Pancreas (tissue), 10 donors: Measurements from ENCODE around the gene AUH. TPM values are rescaled to one million over a fixed set of nuclear protein-coding genes. Genes with fewer than 3 reads are reported as not detected.

Experiments used
- ATAC-seq, 4 donors: fragments of 200-7000 bp; cut with Tn5 transposase; one replicate each; pipeline versions ENCODE4 v1.8.0 to v1.9.1; 2020; ENCODE audit warnings: mild to moderate bottlenecking in 4 of 4, moderate library complexity in 4 of 4
- DNase-seq, 6 donors: peaks; one replicate each; pipeline ENCODE4 v3.0.0-alpha.2; 2020
- FAIRE-seq: peaks from 2 replicates; lab custom pipeline; 2012; peaks lifted over from hg19 to GRCh38; lab: Jason Lieb, UNC
- H3K27ac ChIP-seq, 4 donors: fragments of 200-600 bp; sonication (generic); 1 replicate in 3 of 4; 2 replicates in 1 of 4; pipeline versions ENCODE4 v1.5.0 to v1.8.0; 2020
- H3K27me3 ChIP-seq, 4 donors: fragments of 200-600 bp; one replicate each; pipeline ENCODE4 v1.8.0; 2021
- H3K36me3 ChIP-seq, 3 donors: fragments of 200-600 bp; sonication (generic) in 1 of 3; one replicate each; pipeline versions ENCODE4 v1.5.0 to v1.8.0; 2020 to 2021
- H3K4me1 ChIP-seq, 3 donors: fragments of 200-600 bp; one replicate each; pipeline ENCODE4 v1.8.0; 2021
- H3K4me3 ChIP-seq, 4 donors: fragments of 200-600 bp; sonication (generic) in 2 of 4; one replicate each; pipeline versions ENCODE4 v1.5.0 to v1.8.0; 2020 to 2021
- H3K9me3 ChIP-seq, 4 donors: fragments of 200-600 bp; one replicate each; pipeline ENCODE4 v1.8.0; 2021
- CTCF ChIP-seq, 4 donors: fragments of 200-600 bp; sonication (generic) in 3 of 4; IDR thresholded peaks; one replicate each; pipeline versions ENCODE4 v1.5.0 to v1.8.0; 2021; ENCODE audit warnings: antibody characterized with exemption in 4 of 4
- WGBS, 2 donors: extraction: QIAGEN DNeasy Blood & Tissue Kit; methylation state at CpG; one replicate each; pipeline ENCODE4 v1.1.7; 2013; 5-methylcytosine and 5-hydroxymethylcytosine counted together
- intact Hi-C, 3 donors: fragments of 100-400 bp; cut with DNase I; formaldehyde crosslinking; loops; one replicate each; pipeline versions ENCODE4 v1.11.1 to v1.14.2; 2022
- polyA plus RNA-seq, 2 donors: library from polyadenylated mRNA; stranded (reverse); fragments of 200-250 nt; gene quantifications; one replicate each; pipeline ENCODE4 v1.2.3, GENCODE V29; 2013
- total RNA-seq, 6 donors: library from RNA; stranded (reverse); fragmentation: NEBNext Ultra II Directional in 4 of 6; extraction: Animal tissue kit (Norgen Biotek cat#: 25700) in 4 of 6; gene quantifications; one replicate each; pipeline versions ENCODE4 v1.2.1 to v1.2.4, GENCODE V29; 2021 to 2023
- donor health status: healthy with polysubstance abuse.
- donor health status: DM: no; HTN: no; CAD: no; lungs with moderate emphysema.
- donor health status: DM: no; HTN: no; CAD: no.
- donor health status: control.
- donor health status: control.
- donor health status: Bipolar disorder and iron deficiency.
- donor health status: DM: yes; HTN: yes; CAD: no.
- donor health status: DM: no; HTN: no; CAD: no.
- donor health status: DM: no; HTN: no; CAD: no.
- donor health status: DM: yes; HTN: yes; CAD: no.

AUH gene
- total and polyA plus RNA-seq, 8 donors = 11.2 to 19.5 (median 14.7) TPM

- intact Hi-C loops = no loop called here
- no peaks in the 10 kb centered on the region for H3K4me1 ChIP-seq
- H3K36me3 ChIP-seq = no peaks in the 10 kb centered on the region
- no peak for FAIRE-seq
- no peak overlapping the region for H3K27ac ChIP-seq
- DNase-seq = peak in 1 of 6 donors; percentile 43
- H3K27me3 ChIP-seq = no peaks in the 10 kb centered on the region
- 91 to 92% methylated on average over 16 of the region's 16 CpGs for WGBS, 2 donors
- no peak for TF ChIP-seq CTCF (IDR thresholded peaks at IDR 0.05)
- no peaks in the 10 kb centered on the region for H3K9me3 ChIP-seq
- ATAC-seq = no peak
- H3K4me3 ChIP-seq = no peak overlapping the region
Observed at GRCh38 chr9:91180240-91180929, 181.3 kb downstream of the AUH start.

GRCh38 chr9:91179237-91180138 lies 182.2 kb downstream of the AUH start:
- no peak overlapping the region for H3K4me3 ChIP-seq
- no peak for ATAC-seq
- FAIRE-seq = no peak
- WGBS, 2 donors = 86 to 89% methylated on average over 23 of the region's 23 CpGs
- H3K27me3 ChIP-seq = no peaks in the 10 kb centered on the region
- peak in 1 of 6 donors; percentile 34 for DNase-seq
- no peaks in the 10 kb centered on the region for H3K36me3 ChIP-seq
- no peaks in the 10 kb centered on the region for H3K4me1 ChIP-seq
- no peak overlapping the region for H3K27ac ChIP-seq
- H3K9me3 ChIP-seq = no peaks in the 10 kb centered on the region
- no peak for TF ChIP-seq CTCF (IDR thresholded peaks at IDR 0.05)
- intact Hi-C loops = no loop called here

- no peaks in the 10 kb centered on the region for H3K27me3 ChIP-seq
- no peaks in the 10 kb centered on the region for H3K36me3 ChIP-seq
- H3K9me3 ChIP-seq = no peaks in the 10 kb centered on the region
- peak in 1 of 6 donors; percentile 34 for DNase-seq
- TF ChIP-seq CTCF (IDR thresholded peaks at IDR 0.05) = no peak
- intact Hi-C loops = no loop called here
- no peak overlapping the region for H3K4me3 ChIP-seq
- peak in 1 of 4 donors; percentile 10 for ATAC-seq
- H3K4me1 ChIP-seq = no peaks in the 10 kb centered on the region
- WGBS, 2 donors = 89 to 91% methylated on average over 15 of the region's 15 CpGs
- H3K27ac ChIP-seq = no peak overlapping the region
- no peak for FAIRE-seq
Observed at GRCh38 chr9:91178281-91179236, 183.2 kb downstream of the AUH start.

GRCh38 chr9:91177661-91178280 lies 183.9 kb downstream of the AUH start:
- intact Hi-C loops = no loop called here
- no peaks in the 10 kb centered on the region for H3K4me1 ChIP-seq
- DNase-seq (peak in 1 of 6 donors; percentile 50), FAIRE-seq (no peak), ATAC-seq (peak in 3 of 4 donors; percentile 25 to 48 (median 48))
- H3K27me3 ChIP-seq = no peaks in the 10 kb centered on the region
- no peak overlapping the region for H3K4me3 ChIP-seq
- H3K27ac ChIP-seq = no peak overlapping the region
- H3K36me3 ChIP-seq = no peaks in the 10 kb centered on the region
- TF ChIP-seq CTCF (IDR thresholded peaks at IDR 0.05) = no peak
- no peaks in the 10 kb centered on the region for H3K9me3 ChIP-seq
- 77 to 85% methylated on average over 15 of the region's 15 CpGs for WGBS, 2 donors
